ENCODE data around the gene SEZ6L2. TPM values are rescaled to one million over a fixed set of nuclear protein-coding genes. Genes with fewer than 3 reads are reported as not detected.

The SEZ6L2 gene
- total and polyA plus RNA-seq, 9 of the 15 experiments (the other 6 are each of a cell fraction or from before 2014, with no cell fraction given) = 0.10 to 2.1 (median 0.72) TPM

- no peak for TF ChIP-seq POLR3G (IDR thresholded peaks at IDR 0.05; ENCODE audit: extremely low read depth, insufficient read length, insufficient replicate concordance)
- TF ChIP-seq KAT7 (CRISPR knock-in tag; IDR thresholded peaks at IDR 0.05; ENCODE audit: borderline replicate concordance) = no peak
- TF ChIP-seq ZBTB7A (IDR thresholded peaks at IDR 0.05; ENCODE audit: borderline replicate concordance, control insufficient read depth, low read depth, low read length) = 0 out of 2 replicates have a peak, but pooled peaks have one; percentile 23
- 0 out of 4 replicates have a peak, but pooled peaks of 1 of the 2 experiments have one; percentile 5 for TF ChIP-seq SIN3A (IDR thresholded peaks at IDR 0.05; ENCODE audit: borderline replicate concordance in 2 of 2, control insufficient read depth in 1 of 2, low read depth in 2 of 2, low read length in 2 of 2)
- TF ChIP-seq ZC3H4 (CRISPR knock-in tag; IDR thresholded peaks at IDR 0.05; ENCODE audit: borderline replicate concordance) = no peak
- no peak for TF ChIP-seq DDX20 (tag; IDR thresholded peaks at IDR 0.05; ENCODE audit: low read depth)
- TF ChIP-seq PREB (CRISPR knock-in tag; IDR thresholded peaks at IDR 0.05) = no peak
- no peak for TF ChIP-seq SMAD2 (IDR thresholded peaks at IDR 0.05; ENCODE audit: low read depth, low read length)
- no peak for TF ChIP-seq HOXB6 (CRISPR knock-in tag; IDR thresholded peaks at IDR 0.05; ENCODE audit: borderline replicate concordance)
- no peak for TF ChIP-seq ZNF398 (CRISPR knock-in tag; IDR thresholded peaks at IDR 0.05)
- TF ChIP-seq SREBF2 (CRISPR knock-in tag; IDR thresholded peaks at IDR 0.05) = no peak
- no peak for TF ChIP-seq NRF1 (conservative IDR thresholded peaks at IDR 0.05 in 1 of 2, IDR thresholded peaks at IDR 0.05 in 1 of 2)
- no peak for TF ChIP-seq DACH1 (IDR thresholded peaks at IDR 0.05; ENCODE audit: partially characterized antibody)
- TF ChIP-seq KAT2B (IDR thresholded peaks at IDR 0.05; ENCODE audit: low read depth, low read length) = no peak
- TF ChIP-seq SRSF1 (IDR thresholded peaks at IDR 0.05; ENCODE audit: low read depth, low read length) = no peak
- no peak for TF ChIP-seq ZNF184 (CRISPR knock-in tag; IDR thresholded peaks at IDR 0.05)
- TF ChIP-seq NKRF (IDR thresholded peaks at IDR 0.05; ENCODE audit: borderline replicate concordance) = peak; percentile 19; the same call in 1 of the 2 replicates
These were observed 36.9 kb downstream of the SEZ6L2 start (continued) for GRCh38 chr16:29862383-29862883.

Measured in K562 (cell line).